Measurements from ENCODE around the gene RAB3A. TPM values are rescaled to one million over a fixed set of nuclear protein-coding genes. Genes with fewer than 3 reads are reported as not detected.
A peak's percentile ranks its signal among the peaks of the same experiment; 100 is the strongest.

Gene RAB3A
- total and polyA plus RNA-seq, 9 of the 15 experiments (the other 6 are each of a cell fraction or from before 2014, with no cell fraction given): 0.17 to 5.1 (median 0.90) TPM; not detected in 1

- no peak for TF ChIP-seq ZNF766 (CRISPR knock-in tag; conservative IDR thresholded peaks at IDR 0.05)
- TF ChIP-seq TEAD1 (CRISPR knock-in tag; IDR thresholded peaks at IDR 0.05): 0 out of 4 replicates have a peak, but pooled peaks of 1 of the 2 experiments have one; percentile 37
- TF ChIP-seq MGA (IDR thresholded peaks at IDR 0.05): no peak
- no peak for TF ChIP-seq JUNB (CRISPR knock-in tag; conservative IDR thresholded peaks at IDR 0.05)
- no peak; the same call in 1 of the 2 replicates for TF ChIP-seq SP1 (CRISPR knock-in tag; IDR thresholded peaks at IDR 0.05)
- TF ChIP-seq, protein P1, sequence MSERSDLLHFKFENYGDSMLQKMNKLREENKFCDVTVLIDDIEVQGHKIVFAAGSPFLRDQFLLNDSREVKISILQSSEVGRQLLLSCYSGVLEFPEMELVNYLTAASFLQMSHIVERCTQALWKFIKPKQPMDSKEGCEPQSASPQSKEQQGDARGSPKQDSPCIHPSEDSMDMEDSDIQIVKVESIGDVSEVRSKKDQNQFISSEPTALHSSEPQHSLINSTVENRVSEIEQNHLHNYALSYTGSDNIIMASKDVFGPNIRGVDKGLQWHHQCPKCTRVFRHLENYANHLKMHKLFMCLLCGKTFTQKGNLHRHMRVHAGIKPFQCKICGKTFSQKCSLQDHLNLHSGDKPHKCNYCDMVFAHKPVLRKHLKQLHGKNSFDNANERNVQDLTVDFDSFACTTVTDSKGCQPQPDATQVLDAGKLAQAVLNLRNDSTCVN (CRISPR knock-in tag; IDR thresholded peaks at IDR 0.05): no peak
- no peak for TF ChIP-seq ZNF175 (CRISPR knock-in tag; IDR thresholded peaks at IDR 0.05; ENCODE audit: low read depth)
- TF ChIP-seq, protein P2, sequence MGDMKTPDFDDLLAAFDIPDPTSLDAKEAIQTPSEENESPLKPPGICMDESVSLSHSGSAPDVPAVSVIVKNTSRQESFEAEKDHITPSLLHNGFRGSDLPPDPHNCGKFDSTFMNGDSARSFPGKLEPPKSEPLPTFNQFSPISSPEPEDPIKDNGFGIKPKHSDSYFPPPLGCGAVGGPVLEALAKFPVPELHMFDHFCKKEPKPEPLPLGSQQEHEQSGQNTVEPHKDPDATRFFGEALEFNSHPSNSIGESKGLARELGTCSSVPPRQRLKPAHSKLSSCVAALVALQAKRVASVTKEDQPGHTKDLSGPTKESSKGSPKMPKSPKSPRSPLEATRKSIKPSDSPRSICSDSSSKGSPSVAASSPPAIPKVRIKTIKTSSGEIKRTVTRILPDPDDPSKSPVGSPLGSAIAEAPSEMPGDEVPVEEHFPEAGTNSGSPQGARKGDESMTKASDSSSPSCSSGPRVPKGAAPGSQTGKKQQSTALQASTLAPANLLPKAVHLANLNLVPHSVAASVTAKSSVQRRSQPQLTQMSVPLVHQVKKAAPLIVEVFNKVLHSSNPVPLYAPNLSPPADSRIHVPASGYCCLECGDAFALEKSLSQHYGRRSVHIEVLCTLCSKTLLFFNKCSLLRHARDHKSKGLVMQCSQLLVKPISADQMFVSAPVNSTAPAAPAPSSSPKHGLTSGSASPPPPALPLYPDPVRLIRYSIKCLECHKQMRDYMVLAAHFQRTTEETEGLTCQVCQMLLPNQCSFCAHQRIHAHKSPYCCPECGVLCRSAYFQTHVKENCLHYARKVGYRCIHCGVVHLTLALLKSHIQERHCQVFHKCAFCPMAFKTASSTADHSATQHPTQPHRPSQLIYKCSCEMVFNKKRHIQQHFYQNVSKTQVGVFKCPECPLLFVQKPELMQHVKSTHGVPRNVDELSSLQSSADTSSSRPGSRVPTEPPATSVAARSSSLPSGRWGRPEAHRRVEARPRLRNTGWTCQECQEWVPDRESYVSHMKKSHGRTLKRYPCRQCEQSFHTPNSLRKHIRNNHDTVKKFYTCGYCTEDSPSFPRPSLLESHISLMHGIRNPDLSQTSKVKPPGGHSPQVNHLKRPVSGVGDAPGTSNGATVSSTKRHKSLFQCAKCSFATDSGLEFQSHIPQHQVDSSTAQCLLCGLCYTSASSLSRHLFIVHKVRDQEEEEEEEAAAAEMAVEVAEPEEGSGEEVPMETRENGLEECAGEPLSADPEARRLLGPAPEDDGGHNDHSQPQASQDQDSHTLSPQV (IDR thresholded peaks at IDR 0.05): no peak
- no peak for TF ChIP-seq CBFA2T3 (IDR thresholded peaks at IDR 0.05)
Measured at GRCh38 chr19:18193388-18194180, 10.3 kb downstream of the RAB3A start (continued).
